Mucosa of descending colon (tissue), 3 donors: ENCODE measurements around the gene DBP. TPM values are rescaled to one million over a fixed set of nuclear protein-coding genes. Genes with fewer than 3 reads are reported as not detected.

Source experiments
- ATAC-seq: fragments of 200-7000 bp; cut with Tn5 transposase; one replicate; pipeline ENCODE4 v1.9.1; 2020; ENCODE audit warnings: mild to moderate bottlenecking, moderate library complexity
- DNase-seq, 3 donors: peaks; one replicate each; pipeline ENCODE4 v3.0.0-alpha.2; 2020
- H3K36me3 ChIP-seq: fragments of 200-600 bp; one replicate; pipeline ENCODE4 v1.8.0; 2021; ENCODE audit warnings: low read depth, mild to moderate bottlenecking
- H3K4me1 ChIP-seq: fragments of 200-600 bp; one replicate; pipeline ENCODE4 v1.8.0; 2021; ENCODE audit warnings: low read depth, mild to moderate bottlenecking
- H3K4me3 ChIP-seq: fragments of 200-600 bp; one replicate; pipeline ENCODE4 v1.8.0; 2021; ENCODE audit warnings: mild to moderate bottlenecking
- H3K9me3 ChIP-seq: fragments of 200-600 bp; one replicate; pipeline ENCODE4 v1.8.0; 2021; ENCODE audit warnings: mild to moderate bottlenecking
- intact Hi-C, 2 donors: fragments of 100-400 bp; cut with DNase I in 1 of 2; cut with micrococcal nuclease in 1 of 2; formaldehyde crosslinking; loops; one replicate each; pipeline versions ENCODE4 v1.11.0 to v1.11.1; 2022; cut with DNase I, micrococcal nuclease
- total RNA-seq, 3 donors: library from RNA; stranded (reverse); fragmentation: NEBNext Ultra II Directional in 2 of 3; extraction: Animal tissue kit (Norgen Biotek cat#: 25700) in 2 of 3; gene quantifications; one replicate each; pipeline versions ENCODE4 v1.2.1 to v1.2.4, GENCODE V29; 2021 to 2023
- TF ChIP-seq, protein P1 (sequence below): fragments of 200-600 bp; IDR thresholded peaks from one replicate; pipeline ENCODE4 v1.8.0; 2022; ENCODE audit warnings: antibody characterized with exemption, mild to moderate bottlenecking
- donor health status: DM: no; HTN: no; CAD: no; lungs with moderate emphysema.
- donor health status: DM: no; HTN: no; CAD: no.
- donor health status: DM: no; HTN: yes; CAD: no.

DBP gene
- total RNA-seq, 3 donors from 2014 or later, result 8.2 to 18.4 (median 11.1) TPM

DNA sequence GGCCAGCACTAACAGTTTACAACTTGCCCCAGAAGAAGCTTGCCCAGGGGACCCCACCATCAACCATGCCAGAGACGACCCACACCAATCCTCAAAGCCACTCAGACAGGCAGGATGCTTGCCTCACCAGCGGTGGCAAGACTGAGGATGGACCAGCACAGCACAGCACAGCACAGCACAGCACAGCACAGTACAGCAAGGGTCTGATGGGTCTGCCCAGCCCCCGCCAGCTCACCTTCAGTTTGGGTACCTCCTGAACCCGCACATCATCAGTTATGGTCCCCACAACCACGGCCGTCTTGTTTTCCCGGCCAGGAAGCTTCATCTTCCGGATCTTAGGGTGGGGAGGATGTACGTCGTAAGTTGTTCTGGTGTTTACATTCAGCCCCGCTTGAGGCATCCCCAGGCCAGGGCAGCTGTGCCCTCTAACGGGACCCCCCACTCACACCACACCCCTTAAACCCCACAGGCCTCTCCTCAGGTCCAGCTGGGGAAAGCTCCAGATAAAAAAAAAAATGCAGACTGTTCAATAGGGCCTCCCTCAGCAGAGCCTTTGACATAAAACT lies 20.6 kb downstream of the DBP start:
- H3K4me3 ChIP-seq, result no peak overlapping the region
- TF ChIP-seq, protein P1, sequence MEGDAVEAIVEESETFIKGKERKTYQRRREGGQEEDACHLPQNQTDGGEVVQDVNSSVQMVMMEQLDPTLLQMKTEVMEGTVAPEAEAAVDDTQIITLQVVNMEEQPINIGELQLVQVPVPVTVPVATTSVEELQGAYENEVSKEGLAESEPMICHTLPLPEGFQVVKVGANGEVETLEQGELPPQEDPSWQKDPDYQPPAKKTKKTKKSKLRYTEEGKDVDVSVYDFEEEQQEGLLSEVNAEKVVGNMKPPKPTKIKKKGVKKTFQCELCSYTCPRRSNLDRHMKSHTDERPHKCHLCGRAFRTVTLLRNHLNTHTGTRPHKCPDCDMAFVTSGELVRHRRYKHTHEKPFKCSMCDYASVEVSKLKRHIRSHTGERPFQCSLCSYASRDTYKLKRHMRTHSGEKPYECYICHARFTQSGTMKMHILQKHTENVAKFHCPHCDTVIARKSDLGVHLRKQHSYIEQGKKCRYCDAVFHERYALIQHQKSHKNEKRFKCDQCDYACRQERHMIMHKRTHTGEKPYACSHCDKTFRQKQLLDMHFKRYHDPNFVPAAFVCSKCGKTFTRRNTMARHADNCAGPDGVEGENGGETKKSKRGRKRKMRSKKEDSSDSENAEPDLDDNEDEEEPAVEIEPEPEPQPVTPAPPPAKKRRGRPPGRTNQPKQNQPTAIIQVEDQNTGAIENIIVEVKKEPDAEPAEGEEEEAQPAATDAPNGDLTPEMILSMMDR, result no peak
- DNase-seq (peak in 1 of 3 donors; percentile 57), ATAC-seq (no peak)
- H3K4me1 ChIP-seq, result peaks cover 46% of the 10 kb centered on the region
- H3K36me3 ChIP-seq, result peaks cover 3% of the 10 kb centered on the region
- intact Hi-C loops, result no loop called here
- H3K9me3 ChIP-seq, result no peaks in the 10 kb centered on the region

DNA sequence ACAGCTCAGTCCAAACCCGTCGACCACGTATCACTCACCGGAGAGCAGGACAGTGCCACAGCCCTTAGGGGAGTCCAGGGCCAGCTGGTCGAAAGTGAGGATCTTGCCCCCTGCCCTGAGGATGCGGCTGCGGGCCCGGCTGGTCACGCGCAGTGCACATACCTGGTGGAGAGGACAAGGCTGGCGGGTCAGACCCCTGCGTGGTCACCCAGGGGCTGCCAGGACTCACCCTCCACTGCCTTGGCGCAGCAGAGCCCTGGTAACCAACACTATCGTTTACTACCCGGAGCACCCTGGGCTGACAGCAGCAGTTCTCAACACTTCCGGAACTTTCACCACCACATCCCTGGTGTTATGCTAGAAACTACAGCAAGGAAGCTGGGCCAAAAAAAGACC lies 21.1 kb downstream of the DBP start:
- intact Hi-C loops, result no loop called here
- ATAC-seq, result no peak
- Histone ChIP-seq H3K9me3 (no peaks in the 10 kb centered on the region), H3K4me1 (peaks cover 46% of the 10 kb centered on the region), H3K36me3 (peaks cover 3% of the 10 kb centered on the region), H3K4me3 (no peak overlapping the region)
- DNase-seq, result no peak
- TF ChIP-seq, protein P1, result no peak

DNA sequence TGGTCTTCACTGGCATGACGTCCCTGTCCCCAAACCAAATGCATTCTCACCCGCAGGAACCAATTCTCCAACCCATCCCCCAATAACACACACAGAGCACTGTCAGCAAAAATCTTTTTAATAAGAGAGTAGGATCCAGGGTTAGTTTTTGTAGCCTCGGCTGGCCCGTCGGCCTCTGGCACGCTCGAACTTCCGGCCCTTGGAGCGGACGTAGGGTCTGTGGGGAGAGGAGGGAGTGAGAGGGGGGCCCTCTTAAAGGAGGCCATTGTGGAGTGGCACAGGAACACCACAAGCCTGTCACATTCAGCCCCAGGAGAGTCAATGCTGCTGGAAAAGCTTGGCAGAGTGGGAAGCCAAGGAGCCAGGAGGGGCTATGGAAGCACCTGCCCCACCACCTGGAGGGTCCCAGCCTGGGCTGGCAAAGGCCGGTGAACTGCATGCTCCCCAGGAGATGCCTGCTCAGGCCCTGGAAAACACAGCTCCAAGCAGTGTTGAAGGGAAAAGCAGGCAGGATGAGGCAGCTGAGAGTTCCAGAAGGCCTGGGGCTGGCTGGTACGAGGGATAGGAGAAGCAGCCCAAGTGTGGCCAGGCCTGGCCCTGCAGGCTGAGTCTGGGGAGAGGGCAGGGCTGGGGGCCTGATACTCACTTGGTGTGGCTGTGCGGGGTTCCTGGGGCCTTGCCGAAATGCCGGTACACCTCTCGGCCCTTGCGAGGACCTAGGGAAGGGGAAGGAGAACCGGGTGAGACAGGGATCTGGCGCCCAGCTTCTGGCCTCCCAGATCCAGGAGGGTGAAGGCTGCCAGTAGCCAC lies 21.7 kb downstream of the DBP start:
- Histone ChIP-seq H3K36me3 (peaks cover 3% of the 10 kb centered on the region), H3K4me1 (peaks cover 46% of the 10 kb centered on the region), H3K9me3 (no peaks in the 10 kb centered on the region), H3K4me3 (no peak overlapping the region)
- DNase-seq (peak in 1 of 3 donors; percentile 60), ATAC-seq (no peak)
- TF ChIP-seq, protein P1, result no peak
- intact Hi-C loops, result no loop called here

DNA sequence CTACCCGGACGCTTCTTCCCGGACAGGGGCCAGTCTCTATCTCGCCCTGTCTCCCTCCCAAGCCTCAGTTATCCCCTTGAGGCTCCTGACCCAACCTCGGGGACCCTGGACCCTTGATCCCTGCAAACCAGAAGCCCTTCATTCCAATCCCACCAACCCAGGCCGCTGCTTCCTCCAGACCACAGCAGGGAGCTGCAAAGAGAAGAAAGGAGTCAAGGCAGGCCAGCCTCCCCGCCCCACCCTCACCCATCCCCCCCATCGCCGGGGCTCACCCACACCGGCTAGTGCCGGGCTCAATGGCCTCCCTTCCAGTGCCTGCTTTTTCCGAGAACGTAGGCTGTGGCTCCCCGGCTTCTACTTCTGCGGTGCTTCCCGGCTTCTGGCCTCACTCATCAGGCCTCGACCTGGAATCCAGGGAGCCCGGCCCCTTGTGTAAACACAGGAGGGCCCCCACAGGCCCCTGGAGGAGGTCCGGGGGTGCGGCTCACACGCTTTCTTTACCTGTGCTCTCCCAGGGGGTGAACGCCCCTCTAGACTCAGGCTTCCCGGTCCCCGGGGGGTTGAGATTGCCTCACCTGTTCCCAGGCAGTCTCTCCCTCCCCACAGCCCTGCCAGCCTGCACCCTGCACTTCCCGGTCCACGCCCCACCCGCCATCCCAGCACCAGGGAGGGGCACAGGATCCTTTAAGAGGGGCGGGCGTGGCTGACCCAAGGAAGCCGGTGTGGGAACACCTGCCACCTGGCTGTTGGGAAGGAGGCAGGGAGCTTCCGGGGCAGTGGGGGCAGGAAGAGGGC lies 22.5 kb downstream of the DBP start, which contains the start of gene FAM83E:
Gene FAM83E (minus strand): TSS at position 641 of the 795 bp plus-strand sequence. CDS start 1,704 bp downstream, outside the sequence.
- DNase-seq, result peak; percentile 96 to 97 (median 96)
- H3K4me3 ChIP-seq, result peak within 1 kb of the TSS; percentile 21
- no peaks in the 10 kb centered on the region for H3K9me3 ChIP-seq
- TF ChIP-seq, protein P1, result peak; percentile 14
- intact Hi-C loops, result no loop called here
- H3K4me1 ChIP-seq, result peaks cover 42% of the 10 kb centered on the region
- ATAC-seq, result peak; percentile 74
- peaks cover 3% of the 10 kb centered on the region for H3K36me3 ChIP-seq

DNA sequence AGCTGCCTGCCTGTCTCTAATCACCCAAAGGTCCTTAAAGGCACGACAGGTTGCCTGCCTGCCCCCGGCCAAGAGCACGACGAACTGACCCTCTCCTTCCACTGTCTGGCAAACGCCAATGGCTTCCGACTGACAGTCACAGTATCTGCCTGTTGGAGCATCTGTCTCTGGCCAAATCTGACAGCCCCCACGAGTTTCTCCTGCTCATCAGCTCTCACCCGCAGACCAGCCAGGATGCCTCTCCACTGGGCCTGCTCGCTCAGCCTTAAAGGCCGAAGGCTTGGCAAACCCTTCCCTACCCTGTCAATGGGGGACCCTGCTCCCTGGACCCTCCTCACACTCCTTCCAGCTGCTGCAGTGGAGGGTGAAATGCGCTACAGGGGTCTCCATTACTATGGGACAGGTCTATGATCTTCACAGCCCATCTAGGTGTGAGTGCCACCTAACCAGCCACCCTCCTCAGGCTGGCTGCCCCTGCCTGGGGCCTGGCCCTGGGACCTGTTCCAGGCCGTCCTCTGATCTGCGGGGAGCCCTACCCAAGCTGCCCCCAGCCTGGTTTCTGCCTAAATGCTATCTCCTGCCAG lies 23.2 kb downstream of the DBP start:
- intact Hi-C loops, result no loop called here
- TF ChIP-seq, protein P1, result no peak
- DNase-seq (peak in 1 of 3 donors; percentile 54), ATAC-seq (peak; percentile 0)
- Histone ChIP-seq H3K36me3 (no peaks in the 10 kb centered on the region), H3K9me3 (no peaks in the 10 kb centered on the region), H3K4me1 (peaks cover 38% of the 10 kb centered on the region), H3K4me3 (peak overlapping the region; percentile 21)
